22Rv1 (cell line): Measurements from ENCODE around the gene WDR5.

Experiments
- H3K27ac ChIP-seq: fragments of 450-650 bp; 2 replicates; pipeline ENCODE4 v1.5.1; 2017
- ZFX ChIP-seq: fragments of 450-650 bp; IDR thresholded peaks from 2 replicates; pipeline ENCODE4 v1.6.1; 2017; ENCODE audit warnings: antibody characterized with exemption, borderline replicate concordance
- TF ChIP-seq, protein P1 (sequence below): fragments of 450-650 bp; IDR thresholded peaks from 2 replicates; pipeline ENCODE4 v1.5.1; 2017; ENCODE audit warnings: mild to moderate bottlenecking

The WDR5 gene

DNA sequence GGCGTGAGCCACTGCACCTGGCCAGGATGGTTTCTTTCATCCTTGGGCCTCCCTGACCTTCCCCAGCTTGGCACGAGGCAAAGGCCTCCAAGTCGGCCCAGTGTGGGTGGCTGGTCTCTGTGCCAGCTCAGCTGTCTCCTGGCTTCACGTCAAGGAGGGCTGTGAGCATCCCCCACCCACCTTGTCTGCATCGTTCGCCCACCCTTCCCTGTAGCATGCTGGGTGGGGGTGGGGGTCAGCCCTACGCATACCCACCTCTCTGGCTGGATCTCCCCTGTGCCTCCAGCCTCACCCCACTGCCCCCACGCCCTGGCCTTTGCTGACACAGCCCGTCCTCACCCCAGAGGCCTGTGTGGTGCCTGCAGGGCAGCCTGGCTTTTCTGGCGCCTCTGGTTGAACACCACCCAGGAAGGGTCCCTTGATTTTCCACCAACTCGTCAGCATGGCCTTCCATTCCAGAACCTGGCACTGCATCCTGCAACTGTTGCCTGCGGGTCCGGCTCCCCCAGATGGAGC, 8.8 kb upstream of the WDR5 start:
- H3K27ac ChIP-seq, result no peak overlapping the region
- TF ChIP-seq ZFX, result no peak

DNA sequence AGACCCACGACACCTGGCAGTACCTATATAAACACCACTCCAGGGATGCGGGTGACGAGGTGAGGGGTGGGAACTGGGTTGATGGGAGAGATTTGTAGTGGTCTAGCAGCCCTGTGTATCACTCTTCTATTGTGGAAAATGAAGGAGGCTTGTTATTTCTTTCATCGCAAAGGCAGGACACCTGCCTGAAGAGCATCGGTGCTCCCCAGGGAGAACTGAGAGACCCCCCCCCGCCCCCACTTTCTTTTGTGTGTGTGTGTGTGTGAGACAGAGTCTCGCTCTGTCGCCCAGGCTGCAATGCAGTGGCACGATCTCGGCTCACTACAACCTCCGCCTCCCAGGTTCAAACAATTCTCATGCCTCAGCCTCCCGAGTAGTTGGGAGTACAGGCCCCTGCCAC, 8.3 kb upstream of the WDR5 start:
- TF ChIP-seq, protein P1, sequence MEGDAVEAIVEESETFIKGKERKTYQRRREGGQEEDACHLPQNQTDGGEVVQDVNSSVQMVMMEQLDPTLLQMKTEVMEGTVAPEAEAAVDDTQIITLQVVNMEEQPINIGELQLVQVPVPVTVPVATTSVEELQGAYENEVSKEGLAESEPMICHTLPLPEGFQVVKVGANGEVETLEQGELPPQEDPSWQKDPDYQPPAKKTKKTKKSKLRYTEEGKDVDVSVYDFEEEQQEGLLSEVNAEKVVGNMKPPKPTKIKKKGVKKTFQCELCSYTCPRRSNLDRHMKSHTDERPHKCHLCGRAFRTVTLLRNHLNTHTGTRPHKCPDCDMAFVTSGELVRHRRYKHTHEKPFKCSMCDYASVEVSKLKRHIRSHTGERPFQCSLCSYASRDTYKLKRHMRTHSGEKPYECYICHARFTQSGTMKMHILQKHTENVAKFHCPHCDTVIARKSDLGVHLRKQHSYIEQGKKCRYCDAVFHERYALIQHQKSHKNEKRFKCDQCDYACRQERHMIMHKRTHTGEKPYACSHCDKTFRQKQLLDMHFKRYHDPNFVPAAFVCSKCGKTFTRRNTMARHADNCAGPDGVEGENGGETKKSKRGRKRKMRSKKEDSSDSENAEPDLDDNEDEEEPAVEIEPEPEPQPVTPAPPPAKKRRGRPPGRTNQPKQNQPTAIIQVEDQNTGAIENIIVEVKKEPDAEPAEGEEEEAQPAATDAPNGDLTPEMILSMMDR, result no peak
- TF ChIP-seq ZFX, result no peak
- no peak overlapping the region for H3K27ac ChIP-seq

DNA sequence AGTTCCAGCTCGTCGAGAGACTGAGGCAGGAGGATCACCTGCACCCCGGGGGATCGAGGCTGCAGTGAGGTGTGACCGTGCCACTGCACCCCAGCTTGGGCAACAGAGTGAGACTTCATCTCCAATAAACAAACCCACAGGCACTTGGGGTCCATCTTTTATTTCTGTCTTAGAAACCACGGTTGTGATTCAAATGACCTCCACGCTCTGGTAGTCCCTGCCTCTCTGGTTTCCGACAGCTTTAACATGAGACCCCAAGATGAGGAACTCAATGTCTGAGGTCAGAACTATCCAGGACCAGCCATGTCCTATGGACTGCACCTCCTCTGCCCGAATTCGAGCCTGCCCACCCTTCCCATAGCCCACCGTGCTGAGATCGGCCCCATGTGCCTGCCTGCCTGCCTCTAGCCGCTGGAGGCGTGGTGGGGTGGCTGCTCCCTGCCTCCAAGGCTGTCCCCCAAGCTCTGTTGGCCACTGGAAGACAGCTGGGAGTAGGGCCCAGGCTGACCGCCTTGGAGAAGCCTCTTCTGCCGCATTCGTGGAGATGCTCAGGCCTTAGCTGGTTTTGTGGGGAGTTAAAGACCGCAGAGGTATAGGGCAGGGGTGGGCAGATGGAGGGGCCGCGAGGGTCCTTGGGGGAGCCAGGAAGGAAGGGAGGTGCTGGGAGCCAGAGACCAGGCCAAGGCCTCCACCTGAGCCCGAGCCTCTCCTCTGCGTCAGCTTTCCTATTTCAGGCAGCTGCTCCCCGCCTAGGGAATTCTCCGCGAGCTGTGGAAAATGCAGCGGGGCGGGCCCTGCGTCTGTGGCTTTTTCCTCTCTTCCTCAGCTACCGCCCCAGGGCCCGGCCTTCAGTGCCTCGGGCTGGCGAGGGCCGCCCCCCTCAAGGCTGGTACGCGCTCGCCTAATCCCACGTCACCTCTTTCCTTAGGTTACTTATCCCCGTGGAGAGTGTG, 6.9 kb upstream of the WDR5 start:
- no peak for TF ChIP-seq ZFX
- TF ChIP-seq, protein P1, result no peak
- H3K27ac ChIP-seq, result no peak overlapping the region

DNA sequence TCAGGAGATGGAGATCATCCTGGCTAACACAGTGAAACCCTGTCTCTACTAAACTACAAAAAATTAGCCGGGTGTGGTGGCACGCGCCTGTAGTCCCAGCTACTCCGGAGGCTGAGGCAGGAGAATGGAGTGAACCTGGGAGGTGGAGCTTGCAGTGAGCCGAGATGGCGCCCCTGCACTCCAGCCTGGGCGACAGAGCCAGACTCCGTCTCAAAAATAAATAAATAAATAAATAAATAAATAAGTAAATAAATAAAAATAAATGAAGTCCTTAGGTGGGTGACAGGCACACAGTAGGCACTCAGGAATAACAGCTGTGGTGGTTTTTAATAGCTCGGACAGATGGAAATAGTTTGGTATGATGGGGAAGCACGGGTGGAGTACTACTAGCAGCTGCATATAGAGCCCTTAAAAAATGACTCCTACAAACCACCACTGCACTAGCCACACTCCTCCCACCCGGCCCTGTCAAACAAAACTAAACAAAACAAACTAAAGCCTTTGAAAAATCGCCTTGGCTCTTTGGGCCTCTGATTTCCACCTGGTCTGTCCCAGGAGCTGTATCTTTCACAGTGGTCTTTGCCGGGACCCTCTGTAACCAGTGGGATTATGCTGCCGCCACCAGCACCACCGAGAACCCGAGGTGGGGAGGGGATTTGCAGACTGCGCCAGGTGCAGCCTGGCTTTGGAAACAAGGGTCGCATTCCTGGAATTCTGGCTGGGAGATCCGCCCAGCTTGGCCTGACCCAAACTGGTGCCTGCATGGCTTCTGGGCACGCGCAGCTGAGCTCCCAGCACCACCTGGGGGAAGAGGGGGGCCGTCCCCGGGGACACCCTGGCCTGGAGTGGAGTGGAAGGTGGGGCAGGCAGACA, 5.1 kb upstream of the WDR5 start:
- H3K27ac ChIP-seq, result no peak overlapping the region
- TF ChIP-seq, protein P1, result no peak
- no peak for TF ChIP-seq ZFX

DNA sequence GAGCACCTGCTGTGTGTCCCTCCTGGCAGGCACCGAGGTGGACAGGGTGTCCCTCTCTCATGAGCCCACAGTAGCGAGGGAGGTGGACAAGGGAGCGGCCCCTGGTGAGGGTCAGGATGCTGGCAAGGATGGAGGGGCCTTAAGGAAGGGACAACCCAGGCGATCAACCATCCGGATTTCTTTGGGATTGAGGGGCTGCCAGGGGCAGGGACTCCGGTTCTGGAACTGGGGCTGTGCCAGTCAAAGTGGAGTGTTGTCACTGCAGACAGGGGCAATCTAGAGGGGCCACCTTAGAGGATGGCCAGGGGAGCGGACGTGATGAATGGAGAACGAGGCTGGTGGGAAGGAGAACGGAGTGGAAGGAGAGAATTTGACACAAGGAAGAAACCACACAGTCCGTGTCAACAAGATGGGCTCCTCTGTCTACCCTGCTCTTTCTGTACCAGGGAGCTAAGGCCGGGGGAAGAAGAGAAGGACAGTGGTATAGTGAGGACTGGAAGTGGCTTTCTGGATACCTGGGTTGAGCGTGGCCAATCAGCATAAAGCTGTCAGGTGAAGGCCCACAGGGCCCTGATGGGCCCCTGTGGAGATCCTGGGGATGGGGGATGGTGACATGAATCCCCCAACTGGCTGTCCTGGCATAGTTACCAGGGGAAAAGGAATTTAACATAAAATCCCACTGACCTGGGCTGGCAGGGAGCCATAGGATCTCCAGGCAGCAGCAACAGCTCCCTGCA, 4.2 kb upstream of the WDR5 start:
- TF ChIP-seq, protein P1, result no peak
- no peak for TF ChIP-seq ZFX
- H3K27ac ChIP-seq, result no peak overlapping the region

DNA sequence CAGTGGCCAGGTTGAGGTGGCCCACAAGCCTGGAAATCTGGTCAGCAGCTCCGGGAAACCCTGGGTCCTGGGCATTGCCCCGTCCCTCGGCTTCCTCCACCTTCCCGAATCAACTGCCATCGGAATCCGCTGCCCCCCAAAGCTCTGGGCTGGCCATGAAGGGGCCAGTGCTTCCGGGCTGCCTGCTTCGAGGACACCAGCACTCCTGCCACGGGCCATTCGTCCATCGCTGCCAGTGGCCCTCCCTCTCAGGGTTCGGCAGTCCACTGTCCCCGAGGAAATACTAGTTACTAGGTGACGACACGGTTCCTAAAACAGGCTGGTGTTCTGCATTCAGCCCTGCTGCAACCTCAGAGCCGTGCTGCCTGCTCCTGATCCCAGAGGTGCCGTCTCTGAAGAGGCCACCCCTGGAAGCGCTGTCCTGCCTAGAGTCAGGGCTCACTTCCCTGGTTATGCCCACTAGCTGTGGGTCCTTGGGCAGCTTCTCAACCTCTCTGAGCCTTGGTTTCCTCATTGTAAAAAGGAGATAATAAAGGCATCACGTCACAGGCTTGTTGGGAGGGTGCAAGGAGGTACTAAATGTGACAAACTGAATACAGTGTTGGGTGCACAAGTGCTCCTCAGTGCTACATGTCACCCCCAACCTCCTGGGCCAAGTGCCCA, 3.5 kb upstream of the WDR5 start:
- TF ChIP-seq, protein P1, result no peak
- TF ChIP-seq ZFX, result no peak
- no peak overlapping the region for H3K27ac ChIP-seq

DNA sequence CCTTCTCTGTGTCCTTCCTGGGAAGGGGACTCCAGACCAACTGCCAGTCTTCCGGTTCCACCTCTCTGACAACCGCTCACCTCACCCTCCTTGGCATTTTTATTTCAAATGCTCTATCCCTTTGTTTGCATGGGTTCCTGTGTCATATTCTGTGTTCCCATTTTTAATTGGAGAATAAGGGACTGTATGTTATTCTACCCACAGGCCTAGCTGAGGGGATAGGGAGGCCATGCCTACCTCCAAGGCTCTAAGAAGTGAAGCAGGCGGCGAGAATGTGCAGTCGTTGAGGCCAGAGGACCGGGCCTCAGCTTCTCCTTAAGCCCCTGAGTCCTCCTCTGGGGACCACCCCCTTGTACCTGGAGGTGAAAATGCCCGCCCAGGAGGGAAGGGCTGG, 936 bp upstream of the WDR5 start:
- TF ChIP-seq, protein P1, result no peak
- no peak for TF ChIP-seq ZFX

More for the DNA sequence above, 936 bp upstream of the WDR5 start:
- H3K27ac ChIP-seq, result peak overlapping the region; percentile 92
